ENCODE data around the gene MPP3. TPM values are rescaled to one million over a fixed set of nuclear protein-coding genes. Genes with fewer than 3 reads are reported as not detected.

Gene MPP3
- total RNA-seq, 6 experiments from 2014 or later, result 1.3 to 2.5 (median 1.8) TPM

GRCh38 chr17:43823350-43824084 is 9.4 kb downstream of the MPP3 start:
- Histone ChIP-seq H3K36me3 (no peaks in the 10 kb centered on the region), H3K4me1 (no peaks in the 10 kb centered on the region), H3K27ac (no peak overlapping the region), H3K9me3 (no peaks in the 10 kb centered on the region), H3K4me3 (no peak overlapping the region), H3K27me3 (no peaks in the 10 kb centered on the region)
- DNase-seq, result peak in 2 of 3 donors; percentile 10 to 42
- intact Hi-C loops (cut with DNase I), result no loop called here
- 75% methylated on average over 3 of the region's 10 CpGs for WGBS (ENCODE audit: insufficient coverage, low coverage, low lambda C conversion rate, missing lambda C conversion rate)
- ATAC-seq, result peak in 1 of 4 donors; percentile 12
- TF ChIP-seq CTCF (IDR thresholded peaks at IDR 0.05) (no peak), POLR2A (IDR thresholded peaks at IDR 0.05) (no peak)

GRCh38 chr17:43822570-43823190 is 10.3 kb downstream of the MPP3 start:
- no peak overlapping the region for H3K4me3 ChIP-seq
- no peaks in the 10 kb centered on the region for H3K27me3 ChIP-seq
- 100% methylated on average over 1 of the region's 5 CpGs for WGBS (ENCODE audit: insufficient coverage, low coverage, low lambda C conversion rate, missing lambda C conversion rate)
- peak in 1 of 3 donors; percentile 37 for DNase-seq
- H3K36me3 ChIP-seq, result no peaks in the 10 kb centered on the region
- H3K9me3 ChIP-seq, result no peaks in the 10 kb centered on the region
- ATAC-seq, result no peak
- intact Hi-C loops (cut with DNase I), result no loop called here
- no peak overlapping the region for H3K27ac ChIP-seq
- no peaks in the 10 kb centered on the region for H3K4me1 ChIP-seq
- no peak for TF ChIP-seq POLR2A (IDR thresholded peaks at IDR 0.05)

GRCh38 chr17:43820759-43821158 is 12.2 kb downstream of the MPP3 start:
- Histone ChIP-seq H3K36me3 (no peaks in the 10 kb centered on the region), H3K4me1 (no peaks in the 10 kb centered on the region), H3K27ac (no peak overlapping the region), H3K4me3 (no peak overlapping the region), H3K27me3 (no peaks in the 10 kb centered on the region), H3K9me3 (no peaks in the 10 kb centered on the region)
- TF ChIP-seq CTCF (IDR thresholded peaks at IDR 0.05), result no peak
- no peak for TF ChIP-seq POLR2A (IDR thresholded peaks at IDR 0.05)
- 92% methylated on average over 5 of the region's 14 CpGs for WGBS (ENCODE audit: insufficient coverage, low coverage, low lambda C conversion rate, missing lambda C conversion rate)
- ATAC-seq, result no peak
- DNase-seq, result no peak
- intact Hi-C loops (cut with DNase I), result no loop called here

- DNase-seq (no peak), ATAC-seq (no peak)
- 76% methylated on average over 3 of the region's 5 CpGs for WGBS (ENCODE audit: insufficient coverage, low coverage, low lambda C conversion rate, missing lambda C conversion rate)
- H3K4me1 ChIP-seq, result no peaks in the 10 kb centered on the region
- H3K27ac ChIP-seq, result no peak overlapping the region
- H3K36me3 ChIP-seq, result no peaks in the 10 kb centered on the region
- no peak overlapping the region for H3K4me3 ChIP-seq
- no peaks in the 10 kb centered on the region for H3K27me3 ChIP-seq
- intact Hi-C loops (cut with DNase I), result no loop called here
- H3K9me3 ChIP-seq, result no peaks in the 10 kb centered on the region
- TF ChIP-seq POLR2A (IDR thresholded peaks at IDR 0.05) (no peak), CTCF (IDR thresholded peaks at IDR 0.05) (no peak)
These were observed 14.0 kb downstream of the MPP3 start for GRCh38 chr17:43818966-43819365.

- Histone ChIP-seq H3K27me3 (no peaks in the 10 kb centered on the region), H3K27ac (no peak overlapping the region), H3K4me1 (no peaks in the 10 kb centered on the region), H3K36me3 (no peaks in the 10 kb centered on the region), H3K4me3 (no peak overlapping the region), H3K9me3 (no peaks in the 10 kb centered on the region)
- DNase-seq (no peak), ATAC-seq (no peak)
- intact Hi-C loops (cut with DNase I), result no loop called here
- no CpG with 5 or more reads among the region's 9 CpGs for WGBS (ENCODE audit: insufficient coverage, low coverage, low lambda C conversion rate, missing lambda C conversion rate)
- no peak for TF ChIP-seq POLR2A (IDR thresholded peaks at IDR 0.05)
- no peak for TF ChIP-seq CTCF (IDR thresholded peaks at IDR 0.05)
These were observed 15.1 kb downstream of the MPP3 start for GRCh38 chr17:43817826-43818225.

All from right lobe of liver (tissue), 6 donors.